ENCODE measurements around the gene GLS. TPM values are rescaled to one million over a fixed set of nuclear protein-coding genes. Genes with fewer than 3 reads are reported as not detected.
"Not testable (repeated sequence)": the region's sequence is repeated elsewhere in the genome, so short reads cannot be mapped to it uniquely, and the experiment has no call there.

The GLS gene
- polyA plus RNA-seq, 1 experiment = 206 TPM

GRCh38 chr2:190860985-190861680 lies 19.5 kb upstream of the GLS start:
- no peak for TF ChIP-seq CTCF (IDR thresholded peaks at IDR 0.05; ENCODE audit: low read depth, low read length)
- no peak for DNase-seq (ENCODE audit: low read depth, low spot score)
- Histone ChIP-seq H3K9me3 (ENCODE audit: control insufficient read depth, insufficient read depth, low read length) (no peaks in the 10 kb centered on the region), H3K27me3 (ENCODE audit: control insufficient read depth, insufficient read depth, low read length) (no peaks in the 10 kb centered on the region), H3K4me3 (ENCODE audit: low read depth, low read length) (no peak overlapping the region), H3K27ac (ENCODE audit: low read depth, low read length) (peak overlapping the region; percentile 60)
- CTCF ChIA-PET = interaction anchor here (2.9 kb wide), 1 partner anchor 11 kb away, joined by 37 read pairs; no protein-coding TSS in a partner anchor
- POLR2A ChIA-PET = interaction anchor here (0.6 kb wide), 1 partner anchor 19 kb away, joined by 3 read pairs; no protein-coding TSS in a partner anchor

- not testable (repeated sequence) for H3K9me3 ChIP-seq (ENCODE audit: control insufficient read depth, insufficient read depth, low read length); H3K4me3 ChIP-seq (ENCODE audit: low read depth, low read length); H3K27ac ChIP-seq (ENCODE audit: low read depth, low read length); H3K27me3 ChIP-seq (ENCODE audit: control insufficient read depth, insufficient read depth, low read length); DNase-seq (ENCODE audit: low read depth, low spot score)
- ChIA-PET POLR2A (interaction anchor here (2.9 kb wide), 1 partner anchor 19 kb away, joined by 28 read pairs; the partner anchor contains the start of gene GLS), CTCF (interaction anchor here (2.5 kb wide), 1 partner anchor 12 kb away, joined by 19 read pairs; no protein-coding TSS in a partner anchor)
Measured at GRCh38 chr2:190862128-190862527, 18.5 kb upstream of the GLS start.

- no peaks in the 10 kb centered on the region for H3K9me3 ChIP-seq (ENCODE audit: control insufficient read depth, insufficient read depth, low read length)
- CTCF ChIA-PET = interaction anchor here (2.5 kb wide), 1 partner anchor 12 kb away, joined by 19 read pairs; no protein-coding TSS in a partner anchor
Measured at GRCh38 chr2:190862571-190862991, 18.0 kb upstream of the GLS start.

GRCh38 chr2:190863946-190864345 lies 16.7 kb upstream of the GLS start:
- DNase-seq (ENCODE audit: low read depth, low spot score) = no peak
- ChIA-PET POLR2A (interaction anchor here (0.6 to 2.9 kb wide), 3 partner anchors 17 to 737 kb away, joined by 3 to 28 read pairs (median 7); partner anchors contain the start of gene GLS), CTCF (interaction anchor here (1.1 to 2.5 kb wide), 2 partner anchors 11 to 14 kb away, joined by 3 to 19 read pairs; no protein-coding TSS in a partner anchor)
- Histone ChIP-seq H3K27me3 (ENCODE audit: control insufficient read depth, insufficient read depth, low read length) (no peaks in the 10 kb centered on the region), H3K4me3 (ENCODE audit: low read depth, low read length) (no peak overlapping the region), H3K27ac (ENCODE audit: low read depth, low read length) (peak overlapping the region; percentile 62), H3K9me3 (ENCODE audit: control insufficient read depth, insufficient read depth, low read length) (no peaks in the 10 kb centered on the region)
- TF ChIP-seq CTCF (IDR thresholded peaks at IDR 0.05; ENCODE audit: low read depth, low read length) = no peak

More at GRCh38 chr2:190862571-190862991, 18.0 kb upstream of the GLS start:
- POLR2A ChIA-PET = interaction anchor here (2.9 kb wide), 1 partner anchor 19 kb away, joined by 28 read pairs; the partner anchor contains the start of gene GLS
- H3K27me3 ChIP-seq (ENCODE audit: control insufficient read depth, insufficient read depth, low read length) = no peaks in the 10 kb centered on the region
- no peak for TF ChIP-seq CTCF (IDR thresholded peaks at IDR 0.05; ENCODE audit: low read depth, low read length)
- no peak overlapping the region for H3K27ac ChIP-seq (ENCODE audit: low read depth, low read length)
- DNase-seq (ENCODE audit: low read depth, low spot score) = no peak
- no peak overlapping the region for H3K4me3 ChIP-seq (ENCODE audit: low read depth, low read length)

- Histone ChIP-seq H3K9me3 (ENCODE audit: control insufficient read depth, insufficient read depth, low read length) (no peaks in the 10 kb centered on the region), H3K4me3 (ENCODE audit: low read depth, low read length) (no peak overlapping the region), H3K27me3 (ENCODE audit: control insufficient read depth, insufficient read depth, low read length) (no peaks in the 10 kb centered on the region), H3K27ac (ENCODE audit: low read depth, low read length) (peak overlapping the region; percentile 62)
- DNase-seq (ENCODE audit: low read depth, low spot score) = no peak
- POLR2A ChIA-PET = interaction anchor here (1.1 to 2.9 kb wide), 2 partner anchors 17 to 26 kb away, joined by 3 to 28 read pairs; partner anchors contain the start of gene GLS
- no peak for TF ChIP-seq CTCF (IDR thresholded peaks at IDR 0.05; ENCODE audit: low read depth, low read length)
- CTCF ChIA-PET = interaction anchor here (2.5 kb wide), 1 partner anchor 14 kb away, joined by 19 read pairs; no protein-coding TSS in a partner anchor
Measured at GRCh38 chr2:190864375-190864774, 16.2 kb upstream of the GLS start.
